Loucy (cell line): Measurements from ENCODE around the gene ATP8A2.

Source experiments
- H2AFZ ChIP-seq: fragments of 200-600 bp; sonication (generic); 2 replicates; pipeline ENCODE4 v1.6.0; 2016; ENCODE audit warnings: antibody characterized with exemption, mild to moderate bottlenecking, low read length, moderate library complexity
- H3F3A ChIP-seq: fragments of 200-600 bp; 2 replicates; pipeline ENCODE4 v1.6.0; 2016; ENCODE audit warnings: antibody characterized with exemption, low read depth, mild to moderate bottlenecking
- H3K27me3 ChIP-seq: fragments of 200-600 bp; sonication (generic); 2 replicates; pipeline ENCODE4 v1.6.1; 2014; ENCODE audit warnings: low read length, mild to moderate bottlenecking; ENCODE audit not compliant: insufficient read depth, poor library complexity, severe bottlenecking
- H3K36me3 ChIP-seq: fragments of 200-600 bp; sonication (generic); 2 replicates; pipeline ENCODE4 v1.6.1; 2016; ENCODE audit warnings: low read length; ENCODE audit not compliant: insufficient read depth
- H3K4me1 ChIP-seq: fragments of 200-600 bp; sonication (generic); 2 replicates; pipeline ENCODE4 v1.5.1; 2014; ENCODE audit warnings: low read length, mild to moderate bottlenecking; ENCODE audit not compliant: insufficient read depth, poor library complexity, severe bottlenecking
- H3K4me2 ChIP-seq: fragments of 200-600 bp; sonication (generic); 2 replicates; pipeline ENCODE4 v1.6.0; 2014; ENCODE audit warnings: antibody characterized with exemption, low read length, low read depth, mild to moderate bottlenecking; ENCODE audit not compliant: poor library complexity, severe bottlenecking
- H3K4me3 ChIP-seq: fragments of 200-600 bp; sonication (generic); 2 replicates; pipeline ENCODE4 v1.5.1; 2014; ENCODE audit warnings: low read length, mild to moderate bottlenecking, mixed read lengths; ENCODE audit not compliant: poor library complexity, severe bottlenecking
- H3K79me2 ChIP-seq: fragments of 200-600 bp; sonication (generic); 2 replicates; pipeline ENCODE4 v1.6.1; 2014; ENCODE audit warnings: low read length; ENCODE audit not compliant: insufficient read depth
- H3K9ac ChIP-seq: fragments of 200-600 bp; sonication (generic); 2 replicates; pipeline ENCODE4 v1.6.0; 2014; ENCODE audit warnings: mild to moderate bottlenecking, low read depth, low read length, moderate library complexity; ENCODE audit not compliant: poor library complexity, severe bottlenecking
- H3K9me2 ChIP-seq: fragments of 200-600 bp; sonication (generic); replicated peaks from 2 replicates; pipeline ENCODE4 v1.6.1; 2016; ENCODE audit warnings: low read depth, low read length, mixed read lengths
- H3K9me3 ChIP-seq: fragments of 200-600 bp; sonication (generic); 2 replicates; pipeline ENCODE4 v1.6.1; 2014; ENCODE audit warnings: mild to moderate bottlenecking, antibody characterized with exemption, low read length, low read depth; ENCODE audit not compliant: insufficient read depth
- H4K20me1 ChIP-seq: fragments of 200-600 bp; sonication (generic); 2 replicates; pipeline ENCODE4 v1.6.0; 2014; ENCODE audit warnings: antibody characterized with exemption, low read length, mild to moderate bottlenecking; ENCODE audit not compliant: insufficient read depth, poor library complexity, severe bottlenecking
- EZH2phosphoT487 ChIP-seq: fragments of 200-600 bp; IDR thresholded peaks from 2 replicates; pipeline ENCODE4 v1.6.1; 2018; ENCODE audit warnings: antibody characterized with exemption, mild to moderate bottlenecking, moderate library complexity, borderline replicate concordance
- TF ChIP-seq, protein P1 (sequence below): fragments of 200-600 bp; sonication (generic); conservative IDR thresholded peaks from 2 replicates; pipeline ENCODE4 v1.5.1; 2014; ENCODE audit warnings: mild to moderate bottlenecking, antibody characterized with exemption, low read length

ATP8A2 gene

DNA sequence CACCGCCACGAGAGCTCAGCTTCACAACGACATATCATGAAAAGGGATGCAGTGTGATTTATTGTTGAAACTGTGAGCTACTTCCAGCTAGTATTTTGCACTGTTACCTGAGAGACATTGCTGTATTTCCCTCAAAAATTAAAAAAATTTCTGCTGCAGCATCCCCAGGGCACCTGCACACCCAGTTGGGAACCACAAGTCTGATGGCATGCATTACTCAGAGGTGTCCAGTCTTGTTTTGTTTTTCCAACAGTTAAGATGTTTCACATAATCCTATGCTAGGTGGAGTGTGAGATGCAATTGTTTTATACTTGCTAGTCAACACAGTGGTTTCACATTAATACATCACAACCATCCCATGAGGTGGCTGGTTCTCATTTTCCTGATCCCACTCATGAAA, 394.8 kb downstream of the ATP8A2 start:
- peaks cover 1% of the 10 kb centered on the region for H3K4me1 ChIP-seq
- H3K79me2 ChIP-seq = no peaks in the 10 kb centered on the region
- no peaks in the 10 kb centered on the region for H3K9me3 ChIP-seq
- H4K20me1 ChIP-seq = no peaks in the 10 kb centered on the region
- H3K9ac ChIP-seq = no peak overlapping the region
- no peak overlapping the region for H3K4me3 ChIP-seq
- H3K27me3 ChIP-seq = no peaks in the 10 kb centered on the region
- no peaks in the 10 kb centered on the region for H3K9me2 ChIP-seq
- H3F3A ChIP-seq = no peaks in the 10 kb centered on the region
- no peak for TF ChIP-seq EZH2phosphoT487
- TF ChIP-seq, protein P1, sequence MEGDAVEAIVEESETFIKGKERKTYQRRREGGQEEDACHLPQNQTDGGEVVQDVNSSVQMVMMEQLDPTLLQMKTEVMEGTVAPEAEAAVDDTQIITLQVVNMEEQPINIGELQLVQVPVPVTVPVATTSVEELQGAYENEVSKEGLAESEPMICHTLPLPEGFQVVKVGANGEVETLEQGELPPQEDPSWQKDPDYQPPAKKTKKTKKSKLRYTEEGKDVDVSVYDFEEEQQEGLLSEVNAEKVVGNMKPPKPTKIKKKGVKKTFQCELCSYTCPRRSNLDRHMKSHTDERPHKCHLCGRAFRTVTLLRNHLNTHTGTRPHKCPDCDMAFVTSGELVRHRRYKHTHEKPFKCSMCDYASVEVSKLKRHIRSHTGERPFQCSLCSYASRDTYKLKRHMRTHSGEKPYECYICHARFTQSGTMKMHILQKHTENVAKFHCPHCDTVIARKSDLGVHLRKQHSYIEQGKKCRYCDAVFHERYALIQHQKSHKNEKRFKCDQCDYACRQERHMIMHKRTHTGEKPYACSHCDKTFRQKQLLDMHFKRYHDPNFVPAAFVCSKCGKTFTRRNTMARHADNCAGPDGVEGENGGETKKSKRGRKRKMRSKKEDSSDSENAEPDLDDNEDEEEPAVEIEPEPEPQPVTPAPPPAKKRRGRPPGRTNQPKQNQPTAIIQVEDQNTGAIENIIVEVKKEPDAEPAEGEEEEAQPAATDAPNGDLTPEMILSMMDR = no peak
- no peak overlapping the region for H3K4me2 ChIP-seq
- no peak overlapping the region for H2AFZ ChIP-seq
- no peaks in the 10 kb centered on the region for H3K36me3 ChIP-seq

DNA sequence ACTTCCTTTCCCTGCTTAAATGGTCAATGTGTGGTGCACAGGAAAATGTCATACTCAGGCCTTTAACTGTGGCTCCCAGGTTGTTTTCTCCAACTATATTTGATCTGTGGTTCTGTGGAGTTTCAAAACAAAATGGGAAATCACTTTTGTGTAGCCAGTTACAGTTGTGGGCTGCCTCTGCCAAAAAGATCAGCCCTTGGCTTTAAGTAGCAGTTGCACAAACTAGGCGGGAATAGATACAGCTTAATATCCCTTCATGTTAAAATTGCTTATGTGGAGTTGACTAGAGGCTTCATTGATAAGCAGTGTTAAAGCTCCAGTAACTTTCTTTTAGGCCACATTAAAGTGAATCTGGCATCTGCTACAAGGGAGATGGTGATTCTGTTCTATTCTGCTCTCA, 395.2 kb downstream of the ATP8A2 start:
- H3K9me3 ChIP-seq = no peaks in the 10 kb centered on the region
- H2AFZ ChIP-seq = no peak overlapping the region
- TF ChIP-seq, protein P1 = no peak
- TF ChIP-seq EZH2phosphoT487 = no peak
- H3K79me2 ChIP-seq = no peaks in the 10 kb centered on the region
- H3K9ac ChIP-seq = no peak overlapping the region
- H3K36me3 ChIP-seq = no peaks in the 10 kb centered on the region
- no peaks in the 10 kb centered on the region for H3K9me2 ChIP-seq
- H3F3A ChIP-seq = no peaks in the 10 kb centered on the region
- H3K27me3 ChIP-seq = no peaks in the 10 kb centered on the region
- H3K4me3 ChIP-seq = no peak overlapping the region
- H4K20me1 ChIP-seq = no peaks in the 10 kb centered on the region
- peaks cover 4% of the 10 kb centered on the region for H3K4me1 ChIP-seq
- H3K4me2 ChIP-seq = no peak overlapping the region

DNA sequence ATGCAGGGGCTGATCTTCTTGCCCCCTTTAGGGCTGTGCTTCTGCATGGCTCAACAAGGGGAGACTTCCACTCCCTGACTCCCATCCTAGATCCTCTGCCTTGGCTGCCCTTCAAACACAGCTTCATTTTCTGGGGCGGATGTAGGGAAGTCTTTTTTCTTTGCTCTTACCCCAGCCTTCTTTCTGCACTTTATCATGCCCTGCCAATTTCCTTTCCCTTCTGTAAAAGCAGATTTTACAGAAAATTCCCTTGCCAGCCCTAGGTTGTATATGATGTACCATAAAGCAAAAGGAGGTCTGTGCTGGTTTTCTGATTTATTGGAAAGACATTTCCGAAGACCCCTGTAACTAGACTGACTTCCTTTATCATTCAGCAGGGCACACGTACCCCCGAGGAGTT, 396.6 kb downstream of the ATP8A2 start:
- Histone ChIP-seq H3K4me1 (peaks cover 4% of the 10 kb centered on the region), H3K9ac (no peak overlapping the region), H3K27me3 (no peaks in the 10 kb centered on the region), H3K4me3 (no peak overlapping the region), H3K9me3 (no peaks in the 10 kb centered on the region), H3K79me2 (no peaks in the 10 kb centered on the region), H3K9me2 (no peaks in the 10 kb centered on the region), H3K36me3 (no peaks in the 10 kb centered on the region), H3F3A (no peaks in the 10 kb centered on the region), H3K4me2 (no peak overlapping the region), H2AFZ (no peak overlapping the region), H4K20me1 (no peaks in the 10 kb centered on the region)
- TF ChIP-seq, protein P1 = no peak
- TF ChIP-seq EZH2phosphoT487 = no peak
